Stimulated activated CD4-positive, alpha-beta T cell treated with anti-CD3 and anti-CD28 coated beads, Interleukin-15, amount 100 ng/mL, for 48 hours (primary cell): ENCODE results near the gene WDR41.
"Not testable (repeated sequence)": the region's sequence is repeated elsewhere in the genome, so short reads cannot be mapped to it uniquely, and the experiment has no call there.

Source experiments
- DNase-seq, 2 donors: peaks; one replicate each; pipeline ENCODE4 v3.0.0-alpha.2; 2020; ENCODE audit warnings: low read depth in 2 of 2

The WDR41 gene

GRCh38 chr5:77407152-77407551, 85.0 kb downstream of the WDR41 start:
- no peak for DNase-seq

- DNase-seq, result no peak
Observed at GRCh38 chr5:77402796-77403195, 89.3 kb downstream of the WDR41 start.

GRCh38 chr5:77400645-77401044, 91.5 kb downstream of the WDR41 start:
- DNase-seq, result no peak

- DNase-seq, result no peak
Observed at GRCh38 chr5:77398896-77399295, 93.2 kb downstream of the WDR41 start.

GRCh38 chr5:77398458-77398857, 93.7 kb downstream of the WDR41 start:
- no peak for DNase-seq

- no peak for DNase-seq
Observed at GRCh38 chr5:77397686-77398292, 94.3 kb downstream of the WDR41 start.

GRCh38 chr5:77396017-77396416, 96.1 kb downstream of the WDR41 start:
- no peak for DNase-seq

GRCh38 chr5:77394064-77394715, 97.9 kb downstream of the WDR41 start:
- no peak for DNase-seq

- no peak for DNase-seq
Observed at GRCh38 chr5:77391240-77391765, 100.8 kb downstream of the WDR41 start.

GRCh38 chr5:77390795-77391194, 101.3 kb downstream of the WDR41 start:
- DNase-seq, result no peak

GRCh38 chr5:77390221-77390620, 101.9 kb downstream of the WDR41 start:
- DNase-seq, result no peak

- no peak for DNase-seq
Observed at GRCh38 chr5:77389746-77390145, 102.4 kb downstream of the WDR41 start.

- DNase-seq, result not testable (repeated sequence)
Observed at GRCh38 chr5:77386340-77386739, 105.8 kb downstream of the WDR41 start.

GRCh38 chr5:77383336-77383735, 108.8 kb downstream of the WDR41 start:
- not testable (repeated sequence) for DNase-seq
